Measurements from ENCODE around the gene VAT1L.

GRCh38 chr16:77987810-77988209 is 199.4 kb downstream of the VAT1L start:
- TF ChIP-seq EZH2phosphoT487 (IDR thresholded peaks at IDR 0.05; ENCODE audit: borderline replicate concordance) (no peak), ZBTB33 (IDR thresholded peaks at IDR 0.05; ENCODE audit: extremely low read depth, insufficient replicate concordance, low read length) (no peak), CTCF (IDR thresholded peaks at IDR 0.05 in 2 of 3, conservative IDR thresholded peaks at IDR 0.05 in 1 of 3; ENCODE audit: borderline replicate concordance in 1 of 3, insufficient read depth in 1 of 3, low read depth in 2 of 3, low read length in 2 of 3) (no peak), POLR2AphosphoS5 (IDR thresholded peaks at IDR 0.05; ENCODE audit: low read depth, low read length) (no peak), POLR2A (IDR thresholded peaks at IDR 0.05; ENCODE audit: borderline replicate concordance, extremely low read depth, insufficient read depth, insufficient read length) (no peak), ZFX (IDR thresholded peaks at IDR 0.05) (no peak), SP1 (IDR thresholded peaks at IDR 0.05; ENCODE audit: low read depth) (no peak), EZH2 (IDR thresholded peaks at IDR 0.05) (no peak), ATF3 (IDR thresholded peaks at IDR 0.05) (no peak), SIN3A (IDR thresholded peaks at IDR 0.05; ENCODE audit: low read depth) (no peak), MAX (IDR thresholded peaks at IDR 0.05) (no peak), JUND (IDR thresholded peaks at IDR 0.05) (no peak), CEBPB (IDR thresholded peaks at IDR 0.05; ENCODE audit: low read depth) (no peak)
